Measurements from ENCODE around the gene SEMA4G. TPM values are rescaled to one million over a fixed set of nuclear protein-coding genes. Genes with fewer than 3 reads are reported as not detected.

SEMA4G gene
- total and polyA plus RNA-seq, 2 of the 13 experiments (the other 11 are each of a cell fraction or from before 2014, with no cell fraction given), result 46.2 to 207 TPM

GRCh38 chr10:100970914-100971811 is 1.9 kb downstream of the SEMA4G start (continued):
- TF ChIP-seq ZNF281 (CRISPR knock-in tag; IDR thresholded peaks at IDR 0.05; ENCODE audit: borderline replicate concordance) (peak; percentile 80; the same call in 1 of the 2 replicates), HBP1 (CRISPR knock-in tag; IDR thresholded peaks at IDR 0.05; ENCODE audit: low read depth) (no peak; the same call in 1 of the 2 replicates), ZNF792 (CRISPR knock-in tag; IDR thresholded peaks at IDR 0.05) (peak; percentile 88), ZSCAN5A (CRISPR knock-in tag; IDR thresholded peaks at IDR 0.05; ENCODE audit: borderline replicate concordance) (peak; percentile 77; the same call in 1 of the 2 replicates), CERS6 (CRISPR knock-in tag; IDR thresholded peaks at IDR 0.05) (no peak), ZNF224 (CRISPR knock-in tag; IDR thresholded peaks at IDR 0.05) (no peak), STAT6 (CRISPR knock-in tag; IDR thresholded peaks at IDR 0.05; ENCODE audit: borderline replicate concordance) (no peak), ZBTB34 (CRISPR knock-in tag; IDR thresholded peaks at IDR 0.05) (peak; percentile 62), TIGD3 (CRISPR knock-in tag; IDR thresholded peaks at IDR 0.05; ENCODE audit: borderline replicate concordance) (no peak), FOSL2 (CRISPR knock-in tag; IDR thresholded peaks at IDR 0.05) (peak; percentile 75; the same call in 1 of the 2 replicates), ZNF446 (CRISPR knock-in tag; IDR thresholded peaks at IDR 0.05) (no peak), ZUFSP (CRISPR knock-in tag; IDR thresholded peaks at IDR 0.05; ENCODE audit: borderline replicate concordance) (no peak)
